Activated CD8-positive, alpha-beta memory T cell treated with anti-CD3 and anti-CD28 coated beads for 24 hours (primary cell): ENCODE measurements around the gene LZTR1.

ENCODE experiments used
- DNase-seq: peaks from one replicate; pipeline ENCODE4 v3.0.0-alpha.2; 2020

Gene LZTR1

DNA sequence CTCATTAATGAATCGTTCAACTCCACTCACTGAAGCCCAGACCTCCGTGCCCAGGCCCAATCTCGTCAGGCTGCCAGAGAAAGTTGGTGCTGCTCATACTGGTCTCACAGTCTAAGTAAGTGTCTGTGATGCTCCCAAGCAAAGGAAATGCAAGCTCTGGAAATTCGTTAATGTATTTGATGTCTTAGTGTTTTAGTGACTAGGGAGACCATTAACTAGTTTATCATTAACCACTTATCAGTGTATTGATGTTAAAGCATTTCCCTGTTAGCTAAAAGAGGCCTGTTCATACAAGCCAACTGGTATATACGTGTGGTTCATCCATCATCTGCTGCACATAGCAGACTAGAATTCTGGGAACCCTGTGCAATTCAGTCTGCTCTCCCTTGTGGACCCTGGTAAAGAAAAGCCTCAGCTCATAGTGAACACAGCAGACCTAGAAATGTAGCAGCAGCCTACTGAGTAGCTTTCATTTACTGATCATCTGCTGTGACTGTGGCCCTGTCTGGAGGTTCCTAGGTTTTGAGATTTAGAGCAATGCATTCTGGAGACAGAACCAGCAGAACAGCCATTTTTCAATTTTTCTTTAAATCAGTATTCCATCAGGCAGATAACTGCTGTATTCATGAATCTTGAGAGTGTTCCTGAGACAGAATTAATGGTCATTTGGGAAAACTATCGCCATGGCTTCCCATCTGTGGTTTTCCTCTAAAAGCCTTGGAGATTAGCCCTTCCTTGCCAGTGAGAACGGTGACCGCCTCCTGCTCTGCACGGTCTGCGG is 30.8 kb upstream of the LZTR1 start:
- no peak for DNase-seq

GRCh38 chr22:20951932-20952380 is 30.1 kb upstream of the LZTR1 start:
- no peak for DNase-seq

DNA sequence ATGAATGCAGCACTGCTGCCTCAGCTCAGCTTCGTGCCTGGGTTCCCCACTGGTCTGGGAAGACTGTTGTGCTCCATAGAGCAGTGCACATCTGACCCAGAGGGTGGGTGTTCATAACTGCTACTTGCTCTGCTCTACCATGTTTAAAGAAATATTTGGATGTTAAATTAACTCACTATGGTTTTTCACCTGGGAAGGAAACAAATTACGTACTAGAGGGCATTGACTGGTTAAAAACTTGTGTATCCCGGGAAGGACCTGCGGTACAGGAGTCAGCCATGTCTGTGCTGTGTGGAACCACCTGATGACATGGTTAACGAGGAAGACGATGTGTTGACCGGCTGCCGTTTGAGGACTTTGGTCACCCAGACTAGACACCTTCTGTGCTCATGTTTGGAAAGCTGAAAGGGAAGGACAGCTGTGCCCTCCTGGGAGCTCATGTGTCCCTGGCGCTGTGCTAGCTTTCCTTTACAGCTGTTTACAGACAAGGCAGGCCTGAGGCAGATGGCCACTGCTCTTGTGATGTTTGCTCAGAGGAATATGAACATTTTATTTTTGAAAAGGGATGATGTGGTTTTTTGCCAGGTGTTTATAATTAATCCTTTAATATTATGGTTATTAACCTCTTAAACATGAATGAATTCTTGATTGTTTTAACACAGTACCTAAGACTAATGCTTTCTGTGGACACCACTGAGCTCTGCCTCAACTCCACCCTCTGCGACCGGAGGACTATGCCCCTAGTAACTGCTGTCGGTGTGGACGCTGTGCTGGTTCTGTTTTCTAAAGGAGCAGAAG is 29.4 kb upstream of the LZTR1 start:
- DNase-seq: no peak

- DNase-seq: no peak
Measured at GRCh38 chr22:20953342-20953608, 28.8 kb upstream of the LZTR1 start.

GRCh38 chr22:20953668-20954500 is 28.2 kb upstream of the LZTR1 start:
- no peak for DNase-seq

GRCh38 chr22:20955548-20955947 is 26.5 kb upstream of the LZTR1 start:
- DNase-seq: no peak

DNA sequence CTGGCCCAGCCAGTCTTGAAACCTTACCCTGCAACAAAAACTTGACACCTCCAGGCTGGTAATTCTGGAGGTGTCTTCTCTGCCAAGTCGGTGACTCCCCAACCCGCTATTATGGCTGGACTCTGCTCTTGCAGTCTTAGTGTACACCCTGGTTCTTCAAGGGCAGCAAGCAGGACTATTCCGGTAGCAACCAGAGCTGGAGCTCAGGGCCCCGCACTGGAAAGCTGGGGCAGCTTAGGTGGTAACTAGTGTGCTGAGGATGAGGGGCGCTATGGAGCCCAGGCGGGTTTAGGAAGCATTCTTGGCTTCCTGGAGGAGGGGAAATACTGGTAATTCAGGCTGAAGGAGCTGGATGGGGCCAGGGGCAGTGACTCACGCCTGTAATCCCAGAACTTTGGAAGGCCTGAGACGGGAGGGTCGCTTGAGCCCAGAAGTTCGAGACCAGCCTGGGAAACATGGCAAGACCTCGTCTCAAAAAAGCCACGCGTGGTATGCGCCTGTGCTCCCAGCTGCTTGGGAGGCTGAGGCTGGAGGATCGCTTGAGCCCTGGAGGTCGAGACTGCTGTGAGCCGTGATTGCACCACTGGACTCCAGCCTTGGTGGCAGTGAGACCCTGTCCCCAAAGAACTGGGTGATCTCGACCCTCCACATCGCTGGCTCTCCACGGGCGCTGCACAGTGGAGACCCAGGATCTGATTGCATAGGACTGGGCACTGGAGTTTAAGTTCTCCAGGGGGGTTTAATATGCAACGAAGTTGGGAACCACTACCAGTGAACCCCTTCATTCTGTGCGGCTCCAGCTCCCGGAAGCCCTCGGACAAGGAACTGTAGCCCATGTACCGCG is 25.6 kb upstream of the LZTR1 start:
- DNase-seq: no peak

GRCh38 chr22:20957102-20957682 is 24.9 kb upstream of the LZTR1 start:
- DNase-seq: no peak

GRCh38 chr22:20957683-20958431 is 24.2 kb upstream of the LZTR1 start:
- no peak for DNase-seq

- no peak for DNase-seq
Measured at GRCh38 chr22:20959578-20960461, 22.3 kb upstream of the LZTR1 start.

- DNase-seq: no peak
Measured at GRCh38 chr22:20960609-20961008, 21.5 kb upstream of the LZTR1 start.

DNA sequence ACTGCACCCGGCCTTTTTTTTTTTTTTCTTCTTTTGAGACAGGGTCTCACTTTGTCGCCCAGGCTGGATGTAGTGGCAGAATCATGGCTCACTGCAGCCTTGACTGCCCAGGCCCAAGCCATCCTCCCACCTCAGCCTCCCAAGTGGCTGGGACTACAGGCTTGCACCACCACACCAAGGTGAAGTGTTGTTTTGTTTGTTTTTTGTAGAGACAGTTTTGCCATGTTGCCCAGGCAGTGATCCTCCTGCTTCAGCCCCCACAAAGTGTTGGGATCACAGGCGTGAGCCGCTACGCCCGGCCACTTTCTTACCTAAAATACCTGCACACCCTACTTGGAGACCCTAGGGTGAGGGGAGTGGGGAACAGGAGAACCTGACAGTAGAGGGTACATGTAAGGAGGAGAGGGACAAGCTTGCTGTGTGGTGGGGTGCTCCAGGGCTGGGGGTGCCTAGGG is 19.6 kb upstream of the LZTR1 start:
- DNase-seq: no peak

DNA sequence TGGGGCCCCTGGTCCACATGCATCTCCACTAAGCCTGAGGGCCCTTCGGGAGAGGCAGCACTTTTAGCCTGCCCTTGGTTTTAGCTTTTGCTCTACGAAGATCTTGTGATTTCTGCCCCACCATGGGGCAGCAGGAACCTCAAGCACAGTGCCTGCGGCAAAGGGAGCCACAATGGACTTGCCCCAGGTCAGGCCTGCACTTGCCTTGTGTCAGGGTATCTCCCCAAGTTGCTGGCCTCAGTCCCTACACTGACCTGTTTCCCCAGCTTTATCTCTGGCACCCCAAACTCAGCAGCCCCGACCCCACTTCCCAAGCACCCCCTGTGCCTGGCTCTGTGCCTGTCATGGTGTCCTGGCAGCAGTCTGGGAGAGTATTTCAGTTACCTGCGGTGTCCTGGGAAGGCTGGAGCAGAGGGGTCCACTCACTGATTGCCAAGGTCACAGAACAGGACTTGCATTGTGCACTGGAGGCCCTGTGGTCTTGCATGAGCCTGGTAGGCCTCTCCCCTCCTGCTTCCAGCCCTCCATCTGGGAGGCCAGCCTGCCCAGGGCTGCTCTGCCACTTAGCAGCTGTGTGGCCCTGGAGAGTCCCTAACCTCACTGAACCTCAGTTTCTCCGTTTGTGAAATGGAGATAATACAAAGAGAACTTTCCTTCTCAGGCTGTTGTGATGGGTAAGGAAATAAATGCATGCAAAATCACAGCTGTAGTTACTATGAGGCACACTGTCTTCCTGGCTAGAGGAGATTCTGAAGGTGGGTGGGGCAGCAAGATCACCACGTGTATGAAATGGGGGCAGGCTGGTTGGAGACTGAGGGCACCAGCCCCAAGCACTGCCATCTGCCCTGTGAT is 18.7 kb upstream of the LZTR1 start:
- DNase-seq: no peak

DNA sequence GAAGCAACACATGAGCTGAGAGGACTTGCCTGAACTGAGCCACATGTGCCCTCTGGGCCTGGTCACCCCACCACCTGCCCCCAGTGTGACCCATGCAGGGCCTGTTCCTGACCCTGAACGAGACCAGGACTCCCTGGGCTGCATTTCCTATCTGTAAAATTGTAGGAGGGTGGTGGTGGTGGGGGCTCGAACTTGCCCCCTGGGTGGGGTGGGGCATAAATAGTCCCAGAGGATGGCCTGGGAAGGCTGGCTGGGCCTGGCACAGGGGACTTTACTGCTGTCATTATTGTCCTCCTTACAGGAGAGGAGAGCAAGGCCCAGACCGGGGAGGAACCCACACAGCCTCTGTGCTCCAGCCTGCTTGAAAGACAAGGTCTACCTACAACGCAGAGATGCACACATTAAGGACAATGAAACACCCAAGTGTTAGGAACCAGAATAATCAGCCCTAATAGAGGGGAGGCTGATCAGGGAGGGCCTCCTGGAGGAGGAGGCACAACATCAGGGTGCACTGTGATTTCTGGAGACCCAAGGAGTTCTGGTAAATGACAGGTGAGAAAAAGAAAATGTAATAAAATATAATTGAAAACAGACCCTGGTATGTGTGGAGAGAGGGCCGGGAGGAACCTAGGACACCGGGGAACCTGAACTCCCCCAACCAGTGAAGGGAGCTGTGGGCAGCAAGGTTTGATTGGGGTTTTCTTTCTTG is 17.9 kb upstream of the LZTR1 start:
- DNase-seq: no peak

DNA sequence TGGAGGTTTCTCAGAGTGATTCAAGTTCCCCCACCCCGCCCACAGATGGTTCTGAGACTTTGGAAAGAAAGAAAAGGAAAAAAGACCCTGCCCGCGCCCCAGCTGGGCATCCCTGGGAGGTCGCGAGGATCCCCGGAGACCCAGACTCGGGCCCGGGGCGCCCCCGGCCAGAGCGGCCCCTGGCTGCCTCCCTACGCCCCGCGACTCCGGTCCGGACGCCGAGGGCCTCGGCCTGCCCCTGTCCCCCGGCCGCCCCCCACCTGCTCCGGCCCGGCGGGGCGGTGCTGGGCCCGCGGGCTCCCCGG is 17.3 kb upstream of the LZTR1 start:
- no peak for DNase-seq

DNA sequence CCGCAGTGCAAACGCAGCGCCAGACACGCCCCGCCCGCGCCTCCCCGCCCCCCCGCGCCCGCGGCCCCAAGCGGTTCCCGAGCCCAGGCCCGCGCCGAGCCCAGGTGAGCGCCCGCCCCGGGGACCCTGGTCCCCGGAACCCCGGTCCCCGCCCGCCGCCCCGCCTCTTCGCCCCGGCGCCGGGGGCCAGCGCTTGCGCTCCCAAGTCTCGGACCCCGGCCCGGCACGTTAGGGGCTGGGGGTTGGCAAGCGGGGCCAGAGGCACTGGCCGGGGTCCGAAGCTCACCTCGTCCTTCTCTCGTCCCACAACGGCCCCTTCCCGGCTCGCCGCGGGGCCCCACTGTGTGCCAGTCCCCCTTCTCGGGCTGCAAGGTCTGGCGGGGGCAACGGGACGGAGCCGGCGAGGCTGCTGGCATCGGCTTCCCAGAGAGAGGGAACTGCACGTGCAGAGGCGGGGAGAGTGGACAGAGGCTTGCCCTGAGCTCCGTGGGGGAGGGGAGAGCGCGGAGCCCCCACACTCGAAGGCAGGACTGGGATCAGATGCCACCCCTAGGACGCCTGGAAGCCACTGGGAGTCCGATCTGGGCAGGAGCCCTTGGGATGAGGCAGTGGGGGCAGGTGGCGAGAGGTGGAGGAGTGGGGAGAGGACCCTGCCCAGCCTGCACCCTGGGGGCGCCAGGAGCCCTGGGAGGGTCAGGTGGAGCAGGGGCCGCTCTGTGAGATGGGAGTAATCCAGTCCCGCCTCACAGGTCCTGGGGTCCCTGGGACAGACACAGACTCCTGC is 16.8 kb upstream of the LZTR1 start:
- DNase-seq: no peak

GRCh38 chr22:20965888-20966855 is 15.9 kb upstream of the LZTR1 start:
- DNase-seq: no peak
